OCI-LY7 (cell line): Measurements from ENCODE around the gene HACE1. TPM values are rescaled to one million over a fixed set of nuclear protein-coding genes. Genes with fewer than 3 reads are reported as not detected.

Experiments used
- BruUV-seq: library from RNA; stranded (reverse); fragments of 400-500 nt; replicated peaks from 2 replicates; lab custom pipeline; 2021; lab: Mats Ljungman, UMichigan
- CTCF ChIA-PET: fragments of 300-600 bp; sonication (Branson Sonifier 250); formaldehyde crosslinking; loops from one replicate; lab custom pipeline; 2022; ENCODE audit warnings: antibody characterized with exemption; ENCODE audit not compliant: unreplicated experiment; lab: Charles Lee
- POLR2A ChIA-PET: fragments of 300-600 bp; sonication (Branson Sonifier 250); formaldehyde crosslinking; loops from one replicate; lab custom pipeline; 2022; ENCODE audit warnings: antibody characterized with exemption; lab: Charles Lee
- DNase-seq: peaks from one replicate; pipeline ENCODE4 v3.0.0-alpha.2; 2015; ENCODE audit warnings: low spot score
- H2AFZ ChIP-seq: fragments of 200-600 bp; sonication (generic), shearing (Covaris generic); 2 replicates; pipeline ENCODE4 v1.6.1; 2014; ENCODE audit warnings: mild to moderate bottlenecking, antibody characterized with exemption, low read length, moderate library complexity
- H3K27ac ChIP-seq: fragments of 200-600 bp; sonication (generic); 2 replicates; pipeline ENCODE4 v1.5.1; 2014; ENCODE audit warnings: mixed run types, low read depth, mild to moderate bottlenecking, moderate library complexity, low read length, inconsistent platforms; ENCODE audit not compliant: poor library complexity, severe bottlenecking
- H3K36me3 ChIP-seq: fragments of 200-600 bp; sonication (generic); 2 replicates; pipeline ENCODE4 v1.6.1; 2014; ENCODE audit warnings: mild to moderate bottlenecking, antibody characterized with exemption, low read length, moderate library complexity, mixed read lengths; ENCODE audit not compliant: insufficient read depth
- H3K4me1 ChIP-seq: fragments of 200-600 bp; sonication (generic); 2 replicates; pipeline ENCODE4 v1.5.1; 2014; ENCODE audit warnings: mild to moderate bottlenecking, low read length; ENCODE audit not compliant: insufficient read depth, poor library complexity, severe bottlenecking
- H3K4me2 ChIP-seq: fragments of 200-600 bp; sonication (generic); 2 replicates; pipeline ENCODE4 v1.6.1; 2014; ENCODE audit warnings: mild to moderate bottlenecking, low read length
- H3K4me3 ChIP-seq: fragments of 200-600 bp; sonication (generic); 2 replicates; pipeline ENCODE4 v1.5.1; 2014; ENCODE audit warnings: mild to moderate bottlenecking, low read depth, low read length; ENCODE audit not compliant: poor library complexity, severe bottlenecking
- H3K79me2 ChIP-seq: fragments of 200-600 bp; sonication (generic); 2 replicates; pipeline ENCODE4 v1.6.1; 2016; ENCODE audit warnings: low read depth, mild to moderate bottlenecking, low read length, moderate library complexity, mixed read lengths; ENCODE audit not compliant: insufficient read depth
- H3K9me2 ChIP-seq: fragments of 200-600 bp; sonication (generic); 2 replicates; pipeline ENCODE4 v1.6.1; 2016; ENCODE audit warnings: mild to moderate bottlenecking, low read length, mixed read lengths; ENCODE audit not compliant: insufficient read depth
- H3K9me3 ChIP-seq: fragments of 200-600 bp; sonication (generic); 2 replicates; pipeline ENCODE4 v1.6.1; 2014; ENCODE audit warnings: mild to moderate bottlenecking, mixed run types, low read length, mixed read lengths
- H4K20me1 ChIP-seq: fragments of 200-600 bp; sonication (generic); 2 replicates; pipeline ENCODE4 v1.6.1; 2014; ENCODE audit warnings: mild to moderate bottlenecking, antibody characterized with exemption, low read length, moderate library complexity, mixed read lengths; ENCODE audit not compliant: insufficient read depth
- EZH2phosphoT487 ChIP-seq: fragments of 200-600 bp; sonication (generic); IDR thresholded peaks from 2 replicates; pipeline ENCODE4 v1.6.1; 2018; ENCODE audit warnings: low read depth, borderline replicate concordance, mild to moderate bottlenecking, mixed run types, antibody characterized with exemption, low read length, moderate library complexity, mixed read lengths
- intact Hi-C: fragments of 100-400 bp; cut with micrococcal nuclease; formaldehyde crosslinking; loops from one replicate; pipeline ENCODE4 v1.10.0; 2022; ENCODE audit not compliant: unreplicated experiment
- total RNA-seq, 2 experiments: library from RNA; depleted of rRNA in 1 of 2; stranded (reverse); fragments of >200 nt in 1 of 2; shearing (Covaris generic) in 1 of 2; gene quantifications; 2 replicates each; pipeline ENCODE4 v1.2.3, GENCODE V29; 2014 to 2022
- TF ChIP-seq, protein P1 (sequence below): fragments of 200-600 bp; sonication (generic); conservative IDR thresholded peaks from 2 replicates; pipeline ENCODE4 v1.5.1; 2014; ENCODE audit warnings: mild to moderate bottlenecking, antibody characterized with exemption, low read length, moderate library complexity, mixed read lengths

HACE1 gene
- total RNA-seq, 2 experiments from 2014 or later, result 16.6 to 22.1 TPM

DNA sequence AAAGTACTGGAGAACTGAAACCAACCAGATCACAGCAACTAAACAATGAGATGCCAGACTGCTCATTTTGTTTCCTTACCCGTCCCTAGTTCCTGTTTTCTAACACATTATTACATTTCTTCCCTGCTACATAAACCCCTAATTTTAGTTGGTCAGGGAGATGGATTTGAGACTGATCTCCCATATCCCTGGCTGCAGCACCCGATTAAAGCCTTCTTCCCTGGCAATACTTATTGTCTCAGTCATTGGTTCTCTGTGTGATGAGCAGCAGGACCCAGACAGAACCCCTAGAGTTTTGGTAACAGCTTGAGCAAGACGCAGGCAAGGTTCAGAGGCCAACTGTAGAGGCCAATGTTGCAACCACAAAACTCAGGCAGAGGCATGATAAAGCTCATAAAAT is 28.3 kb upstream of the HACE1 start:
- H3K36me3 ChIP-seq, result no peaks in the 10 kb centered on the region
- H2AFZ ChIP-seq, result no peak overlapping the region
- intact Hi-C loops, result no loop called here
- no peaks in the 10 kb centered on the region for H3K4me1 ChIP-seq
- no peaks in the 10 kb centered on the region for H3K9me3 ChIP-seq
- no peak overlapping the region for H3K4me3 ChIP-seq
- no peak for DNase-seq
- H3K27ac ChIP-seq, result no peak overlapping the region
- H3K9me2 ChIP-seq, result no peaks in the 10 kb centered on the region
- POLR2A ChIA-PET, result no interaction called here
- no peak overlapping the region for H3K4me2 ChIP-seq
- CTCF ChIA-PET, result no interaction called here
- H3K79me2 ChIP-seq, result no peaks in the 10 kb centered on the region
- BruUV-seq, result no TSS peak
- no peak for TF ChIP-seq EZH2phosphoT487
- TF ChIP-seq, protein P1, sequence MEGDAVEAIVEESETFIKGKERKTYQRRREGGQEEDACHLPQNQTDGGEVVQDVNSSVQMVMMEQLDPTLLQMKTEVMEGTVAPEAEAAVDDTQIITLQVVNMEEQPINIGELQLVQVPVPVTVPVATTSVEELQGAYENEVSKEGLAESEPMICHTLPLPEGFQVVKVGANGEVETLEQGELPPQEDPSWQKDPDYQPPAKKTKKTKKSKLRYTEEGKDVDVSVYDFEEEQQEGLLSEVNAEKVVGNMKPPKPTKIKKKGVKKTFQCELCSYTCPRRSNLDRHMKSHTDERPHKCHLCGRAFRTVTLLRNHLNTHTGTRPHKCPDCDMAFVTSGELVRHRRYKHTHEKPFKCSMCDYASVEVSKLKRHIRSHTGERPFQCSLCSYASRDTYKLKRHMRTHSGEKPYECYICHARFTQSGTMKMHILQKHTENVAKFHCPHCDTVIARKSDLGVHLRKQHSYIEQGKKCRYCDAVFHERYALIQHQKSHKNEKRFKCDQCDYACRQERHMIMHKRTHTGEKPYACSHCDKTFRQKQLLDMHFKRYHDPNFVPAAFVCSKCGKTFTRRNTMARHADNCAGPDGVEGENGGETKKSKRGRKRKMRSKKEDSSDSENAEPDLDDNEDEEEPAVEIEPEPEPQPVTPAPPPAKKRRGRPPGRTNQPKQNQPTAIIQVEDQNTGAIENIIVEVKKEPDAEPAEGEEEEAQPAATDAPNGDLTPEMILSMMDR, result no peak
- no peaks in the 10 kb centered on the region for H4K20me1 ChIP-seq

DNA sequence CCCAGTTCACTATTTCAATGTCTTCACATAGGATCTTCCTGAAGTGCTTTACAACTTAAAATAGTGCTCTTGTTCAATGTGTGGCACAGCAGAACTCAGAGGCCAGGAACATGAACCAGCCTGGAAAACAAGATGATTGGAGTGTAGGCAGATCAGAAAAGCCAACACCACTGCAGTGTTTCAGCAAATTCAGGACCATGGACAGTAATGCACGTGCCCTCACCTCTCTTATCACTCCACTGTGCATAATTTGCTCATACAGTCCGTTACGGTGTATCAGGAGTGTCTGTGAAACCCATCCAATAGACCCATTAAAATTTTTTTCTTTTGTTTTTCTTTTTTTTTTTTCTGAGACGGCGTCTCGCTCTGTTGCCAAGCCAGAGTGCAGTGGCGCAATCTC is 27.6 kb upstream of the HACE1 start:
- Histone ChIP-seq H3K9me3 (no peaks in the 10 kb centered on the region), H3K27ac (no peak overlapping the region), H2AFZ (no peak overlapping the region), H4K20me1 (no peaks in the 10 kb centered on the region), H3K36me3 (no peaks in the 10 kb centered on the region), H3K4me2 (no peak overlapping the region), H3K4me1 (no peaks in the 10 kb centered on the region), H3K4me3 (no peak overlapping the region), H3K9me2 (no peaks in the 10 kb centered on the region), H3K79me2 (no peaks in the 10 kb centered on the region)
- peak; percentile 30 for DNase-seq
- no peak for TF ChIP-seq EZH2phosphoT487
- TF ChIP-seq, protein P1, result no peak
- intact Hi-C loops, result no loop called here
- BruUV-seq, result no TSS peak
- ChIA-PET CTCF (no interaction called here), POLR2A (no interaction called here)

DNA sequence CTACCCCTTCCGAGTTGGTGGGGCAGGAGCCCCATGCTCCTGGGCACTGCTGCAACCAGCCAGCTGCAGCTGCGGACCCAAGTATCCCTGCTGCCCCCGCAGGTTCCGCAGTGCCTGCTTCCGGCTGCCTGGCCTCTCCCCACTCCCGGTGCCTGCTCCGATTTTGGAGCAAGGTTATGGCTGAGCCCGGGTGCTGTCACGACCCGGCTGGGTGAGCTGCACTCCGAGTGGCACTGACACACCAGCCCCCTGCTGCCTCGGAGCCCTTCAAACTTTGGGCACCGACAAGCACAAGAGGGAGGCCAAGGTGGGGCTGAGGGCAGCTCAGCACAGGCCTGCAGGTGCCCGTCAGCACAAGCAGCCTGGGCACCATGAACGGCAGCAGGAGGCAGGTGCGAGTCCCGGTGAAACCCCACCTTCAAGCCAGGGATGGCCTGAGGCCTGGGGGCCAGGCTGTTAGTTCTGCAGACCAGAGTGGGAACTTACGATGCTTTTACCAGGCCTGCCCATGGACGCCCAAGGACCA is 25.9 kb upstream of the HACE1 start:
- ChIA-PET CTCF (no interaction called here), POLR2A (no interaction called here)
- Histone ChIP-seq H3K4me1 (no peaks in the 10 kb centered on the region), H3K36me3 (no peaks in the 10 kb centered on the region), H2AFZ (no peak overlapping the region), H4K20me1 (no peaks in the 10 kb centered on the region), H3K9me3 (no peaks in the 10 kb centered on the region), H3K4me3 (no peak overlapping the region), H3K27ac (no peak overlapping the region), H3K79me2 (no peaks in the 10 kb centered on the region), H3K4me2 (no peak overlapping the region), H3K9me2 (no peaks in the 10 kb centered on the region)
- DNase-seq, result no peak
- no TSS peak for BruUV-seq
- TF ChIP-seq, protein P1, result no peak
- no peak for TF ChIP-seq EZH2phosphoT487
- intact Hi-C loops, result no loop called here
